ENCODE results near the gene NT5C3A.
"Not testable (repeated sequence)": the region's sequence is repeated elsewhere in the genome, so short reads cannot be mapped to it uniquely, and the experiment has no call there.

DNA sequence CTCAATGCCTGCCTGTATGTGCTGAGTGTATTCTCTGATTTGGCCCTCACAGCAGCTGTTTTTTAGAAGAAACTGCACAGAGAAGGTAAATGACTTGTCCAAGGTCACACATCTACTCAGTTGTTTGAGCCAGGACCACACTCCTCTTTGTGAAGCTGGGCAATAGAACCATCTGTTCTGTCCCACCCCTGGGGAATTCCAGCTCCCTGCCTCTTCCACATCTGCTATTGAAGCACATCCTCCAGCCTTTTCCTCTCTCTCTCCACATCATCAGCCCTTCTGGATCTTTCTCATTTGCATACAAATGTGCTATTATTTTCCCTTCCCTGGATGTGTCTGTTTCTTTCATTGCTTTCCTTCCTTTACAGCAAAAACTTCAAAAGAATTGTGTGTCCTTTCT is 59.5 kb downstream of the NT5C3A start:
- TF ChIP-seq, protein P1, sequence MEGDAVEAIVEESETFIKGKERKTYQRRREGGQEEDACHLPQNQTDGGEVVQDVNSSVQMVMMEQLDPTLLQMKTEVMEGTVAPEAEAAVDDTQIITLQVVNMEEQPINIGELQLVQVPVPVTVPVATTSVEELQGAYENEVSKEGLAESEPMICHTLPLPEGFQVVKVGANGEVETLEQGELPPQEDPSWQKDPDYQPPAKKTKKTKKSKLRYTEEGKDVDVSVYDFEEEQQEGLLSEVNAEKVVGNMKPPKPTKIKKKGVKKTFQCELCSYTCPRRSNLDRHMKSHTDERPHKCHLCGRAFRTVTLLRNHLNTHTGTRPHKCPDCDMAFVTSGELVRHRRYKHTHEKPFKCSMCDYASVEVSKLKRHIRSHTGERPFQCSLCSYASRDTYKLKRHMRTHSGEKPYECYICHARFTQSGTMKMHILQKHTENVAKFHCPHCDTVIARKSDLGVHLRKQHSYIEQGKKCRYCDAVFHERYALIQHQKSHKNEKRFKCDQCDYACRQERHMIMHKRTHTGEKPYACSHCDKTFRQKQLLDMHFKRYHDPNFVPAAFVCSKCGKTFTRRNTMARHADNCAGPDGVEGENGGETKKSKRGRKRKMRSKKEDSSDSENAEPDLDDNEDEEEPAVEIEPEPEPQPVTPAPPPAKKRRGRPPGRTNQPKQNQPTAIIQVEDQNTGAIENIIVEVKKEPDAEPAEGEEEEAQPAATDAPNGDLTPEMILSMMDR (IDR thresholded peaks at IDR 0.05) = not testable (repeated sequence)
- not testable (repeated sequence) for TF ChIP-seq POLR2A (IDR thresholded peaks at IDR 0.05)
